Measurements from ENCODE around the gene NRG3.

The NRG3 gene

DNA sequence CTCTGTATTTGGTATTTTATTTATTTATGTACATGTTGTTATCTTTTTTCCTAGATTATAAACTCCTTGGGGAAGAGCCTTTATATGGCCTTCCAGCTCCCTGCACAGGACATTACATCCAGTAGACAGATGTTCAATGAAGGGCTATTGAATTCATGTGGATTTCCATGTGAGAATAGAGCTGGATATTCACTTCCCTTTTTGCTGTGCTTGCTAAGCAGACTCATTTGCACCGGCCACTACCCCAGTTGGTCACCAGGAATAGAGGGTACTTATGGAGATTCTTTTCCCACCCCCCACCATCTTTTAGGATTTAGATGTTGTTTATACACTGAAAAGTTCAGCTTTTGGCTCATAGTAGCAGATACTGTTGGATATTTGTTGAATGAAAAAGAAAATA lies 374.1 kb downstream of the NRG3 start:
- Histone ChIP-seq H3K9me3 (ENCODE audit: control insufficient read depth in 1 of 2, low read length in 2 of 2) (peaks cover 3 to 10% of the 10 kb centered on the region in 2 donors), H3K4me3 (ENCODE audit: low read depth in 1 of 2, low read length in 2 of 2) (no peak overlapping the region), H3K9ac (ENCODE audit: low read depth in 1 of 2, low read length in 2 of 2) (no peak overlapping the region), H3K36me3 (ENCODE audit: control insufficient read depth in 1 of 2, insufficient read depth in 2 of 2, low read length in 2 of 2) (no peaks in the 10 kb centered on the region), H3K27me3 (ENCODE audit: control insufficient read depth in 1 of 2, insufficient read depth in 2 of 2, low read length in 2 of 2) (no peaks in the 10 kb centered on the region), H3K4me1 (ENCODE audit: control insufficient read depth in 1 of 2, insufficient read depth in 2 of 2, low read length in 2 of 2) (no peaks in the 10 kb centered on the region), H3K27ac (ENCODE audit: low read depth, low read length) (no peak overlapping the region)

GRCh38 chr10:82251222-82251906 lies 376.4 kb downstream of the NRG3 start:
- no peak overlapping the region for H3K27ac ChIP-seq (ENCODE audit: low read depth, low read length)
- H3K9ac ChIP-seq (ENCODE audit: low read depth in 1 of 2, low read length in 2 of 2), result no peak overlapping the region
- no peaks in the 10 kb centered on the region for H3K27me3 ChIP-seq (ENCODE audit: control insufficient read depth in 1 of 2, insufficient read depth in 2 of 2, low read length in 2 of 2)
- H3K4me3 ChIP-seq (ENCODE audit: low read depth in 1 of 2, low read length in 2 of 2), result no peak overlapping the region
- H3K36me3 ChIP-seq (ENCODE audit: control insufficient read depth in 1 of 2, insufficient read depth in 2 of 2, low read length in 2 of 2), result no peaks in the 10 kb centered on the region
- peaks cover 3 to 9% of the 10 kb centered on the region in 2 donors for H3K9me3 ChIP-seq (ENCODE audit: control insufficient read depth in 1 of 2, low read length in 2 of 2)
- no peaks in the 10 kb centered on the region for H3K4me1 ChIP-seq (ENCODE audit: control insufficient read depth in 1 of 2, insufficient read depth in 2 of 2, low read length in 2 of 2)

DNA sequence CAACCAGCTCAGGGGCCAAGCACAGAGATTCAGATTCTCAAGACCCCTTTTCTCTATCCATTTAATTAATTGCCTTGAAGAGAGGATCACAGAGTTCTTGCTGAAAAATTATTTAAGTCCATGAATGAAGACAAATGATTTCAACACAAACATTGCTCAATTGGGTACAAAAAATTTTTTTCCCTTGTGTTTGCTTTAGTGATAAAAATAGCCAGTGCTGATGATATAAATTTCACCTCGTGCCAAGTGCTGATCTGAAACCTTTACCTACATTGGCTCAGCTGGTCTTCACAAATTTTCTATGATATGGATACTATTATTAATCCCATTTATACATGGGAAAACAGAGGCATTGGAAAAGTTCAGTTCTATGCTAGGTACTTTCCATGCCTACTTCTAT lies 377.1 kb downstream of the NRG3 start:
- no peak overlapping the region for H3K4me3 ChIP-seq (ENCODE audit: low read depth in 1 of 2, low read length in 2 of 2)

GRCh38 chr10:82254237-82254636 lies 379.2 kb downstream of the NRG3 start:
- Histone ChIP-seq H3K4me3 (ENCODE audit: low read depth in 1 of 2, low read length in 2 of 2) (no peak overlapping the region), H3K9ac (ENCODE audit: low read depth in 1 of 2, low read length in 2 of 2) (no peak overlapping the region), H3K9me3 (ENCODE audit: control insufficient read depth in 1 of 2, low read length in 2 of 2) (peaks cover 3 to 13% of the 10 kb centered on the region in 2 donors), H3K4me1 (ENCODE audit: control insufficient read depth in 1 of 2, insufficient read depth in 2 of 2, low read length in 2 of 2) (no peaks in the 10 kb centered on the region), H3K27ac (ENCODE audit: low read depth, low read length) (no peak overlapping the region), H3K36me3 (ENCODE audit: control insufficient read depth in 1 of 2, insufficient read depth in 2 of 2, low read length in 2 of 2) (no peaks in the 10 kb centered on the region), H3K27me3 (ENCODE audit: control insufficient read depth in 1 of 2, insufficient read depth in 2 of 2, low read length in 2 of 2) (no peaks in the 10 kb centered on the region)

More for the DNA sequence above, 377.1 kb downstream of the NRG3 start:
- H3K27ac ChIP-seq (ENCODE audit: low read depth, low read length), result no peak overlapping the region
- no peaks in the 10 kb centered on the region for H3K27me3 ChIP-seq (ENCODE audit: control insufficient read depth in 1 of 2, insufficient read depth in 2 of 2, low read length in 2 of 2)
- no peak overlapping the region for H3K9ac ChIP-seq (ENCODE audit: low read depth in 1 of 2, low read length in 2 of 2)
- no peaks in the 10 kb centered on the region for H3K4me1 ChIP-seq (ENCODE audit: control insufficient read depth in 1 of 2, insufficient read depth in 2 of 2, low read length in 2 of 2)
- no peaks in the 10 kb centered on the region for H3K36me3 ChIP-seq (ENCODE audit: control insufficient read depth in 1 of 2, insufficient read depth in 2 of 2, low read length in 2 of 2)
- H3K9me3 ChIP-seq (ENCODE audit: control insufficient read depth in 1 of 2, low read length in 2 of 2), result peaks cover 3 to 13% of the 10 kb centered on the region in 2 donors

- Histone ChIP-seq H3K4me3 (ENCODE audit: low read depth in 1 of 2, low read length in 2 of 2) (no peak overlapping the region), H3K4me1 (ENCODE audit: control insufficient read depth in 1 of 2, insufficient read depth in 2 of 2, low read length in 2 of 2) (no peaks in the 10 kb centered on the region), H3K27me3 (ENCODE audit: control insufficient read depth in 1 of 2, insufficient read depth in 2 of 2, low read length in 2 of 2) (no peaks in the 10 kb centered on the region), H3K36me3 (ENCODE audit: control insufficient read depth in 1 of 2, insufficient read depth in 2 of 2, low read length in 2 of 2) (no peaks in the 10 kb centered on the region), H3K27ac (ENCODE audit: low read depth, low read length) (no peak overlapping the region), H3K9ac (ENCODE audit: low read depth in 1 of 2, low read length in 2 of 2) (no peak overlapping the region), H3K9me3 (ENCODE audit: control insufficient read depth in 1 of 2, low read length in 2 of 2) (peaks cover 0 to 14% of the 10 kb centered on the region in 2 donors)
Measured at GRCh38 chr10:82256275-82256674, 381.3 kb downstream of the NRG3 start.

DNA sequence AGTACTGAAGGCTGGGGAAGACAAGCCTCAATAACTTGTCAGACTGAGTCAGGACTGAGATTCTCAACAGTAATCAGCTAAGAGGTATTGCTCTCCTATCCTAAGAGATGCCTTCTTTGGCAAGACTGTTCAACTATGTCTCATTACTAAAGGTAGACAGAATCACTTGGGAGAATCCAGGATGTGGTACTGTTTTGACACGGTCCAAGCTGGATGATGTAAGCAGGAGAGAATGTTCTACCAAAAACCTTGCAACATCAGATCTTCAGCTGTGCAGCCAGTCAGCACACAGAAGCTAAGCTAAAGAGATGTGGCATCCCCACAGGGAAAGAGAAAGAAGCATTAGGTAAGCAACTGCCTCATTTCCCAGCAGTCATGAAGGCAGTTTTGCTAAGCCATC lies 391.4 kb downstream of the NRG3 start:
- H3K9me3 ChIP-seq (ENCODE audit: control insufficient read depth in 1 of 2, low read length in 2 of 2), result peaks cover 0 to 2% of the 10 kb centered on the region in 2 donors
- H3K36me3 ChIP-seq (ENCODE audit: control insufficient read depth in 1 of 2, insufficient read depth in 2 of 2, low read length in 2 of 2), result no peaks in the 10 kb centered on the region
- H3K4me1 ChIP-seq (ENCODE audit: control insufficient read depth in 1 of 2, insufficient read depth in 2 of 2, low read length in 2 of 2), result no peaks in the 10 kb centered on the region
- no peak overlapping the region for H3K9ac ChIP-seq (ENCODE audit: low read depth in 1 of 2, low read length in 2 of 2)
- H3K4me3 ChIP-seq (ENCODE audit: low read depth in 1 of 2, low read length in 2 of 2), result no peak overlapping the region
- no peaks in the 10 kb centered on the region for H3K27me3 ChIP-seq (ENCODE audit: control insufficient read depth in 1 of 2, insufficient read depth in 2 of 2, low read length in 2 of 2)
- no peak overlapping the region for H3K27ac ChIP-seq (ENCODE audit: low read depth, low read length)

GRCh38 chr10:82267014-82267413 lies 392.0 kb downstream of the NRG3 start:
- Histone ChIP-seq H3K4me3 (ENCODE audit: low read depth in 1 of 2, low read length in 2 of 2) (no peak overlapping the region), H3K9me3 (ENCODE audit: control insufficient read depth in 1 of 2, low read length in 2 of 2) (peaks cover 0 to 2% of the 10 kb centered on the region in 2 donors), H3K4me1 (ENCODE audit: control insufficient read depth in 1 of 2, insufficient read depth in 2 of 2, low read length in 2 of 2) (no peaks in the 10 kb centered on the region), H3K36me3 (ENCODE audit: control insufficient read depth in 1 of 2, insufficient read depth in 2 of 2, low read length in 2 of 2) (no peaks in the 10 kb centered on the region), H3K27me3 (ENCODE audit: control insufficient read depth in 1 of 2, insufficient read depth in 2 of 2, low read length in 2 of 2) (no peaks in the 10 kb centered on the region), H3K9ac (ENCODE audit: low read depth in 1 of 2, low read length in 2 of 2) (no peak overlapping the region), H3K27ac (ENCODE audit: low read depth, low read length) (no peak overlapping the region)

GRCh38 chr10:82267465-82267864 lies 392.5 kb downstream of the NRG3 start:
- Histone ChIP-seq H3K9ac (ENCODE audit: low read depth in 1 of 2, low read length in 2 of 2) (no peak overlapping the region), H3K27me3 (ENCODE audit: control insufficient read depth in 1 of 2, insufficient read depth in 2 of 2, low read length in 2 of 2) (no peaks in the 10 kb centered on the region), H3K27ac (ENCODE audit: low read depth, low read length) (no peak overlapping the region), H3K4me1 (ENCODE audit: control insufficient read depth in 1 of 2, insufficient read depth in 2 of 2, low read length in 2 of 2) (no peaks in the 10 kb centered on the region), H3K36me3 (ENCODE audit: control insufficient read depth in 1 of 2, insufficient read depth in 2 of 2, low read length in 2 of 2) (no peaks in the 10 kb centered on the region), H3K4me3 (ENCODE audit: low read depth in 1 of 2, low read length in 2 of 2) (no peak overlapping the region), H3K9me3 (ENCODE audit: control insufficient read depth in 1 of 2, low read length in 2 of 2) (peaks cover 0 to 2% of the 10 kb centered on the region in 2 donors)

- no peaks in the 10 kb centered on the region for H3K4me1 ChIP-seq (ENCODE audit: control insufficient read depth in 1 of 2, insufficient read depth in 2 of 2, low read length in 2 of 2)
- no peak overlapping the region for H3K9ac ChIP-seq (ENCODE audit: low read depth in 1 of 2, low read length in 2 of 2)
- H3K27me3 ChIP-seq (ENCODE audit: control insufficient read depth in 1 of 2, insufficient read depth in 2 of 2, low read length in 2 of 2), result no peaks in the 10 kb centered on the region
- peaks cover 0 to 2% of the 10 kb centered on the region in 2 donors for H3K9me3 ChIP-seq (ENCODE audit: control insufficient read depth in 1 of 2, low read length in 2 of 2)
- no peaks in the 10 kb centered on the region for H3K36me3 ChIP-seq (ENCODE audit: control insufficient read depth in 1 of 2, insufficient read depth in 2 of 2, low read length in 2 of 2)
- H3K27ac ChIP-seq (ENCODE audit: low read depth, low read length), result no peak overlapping the region
- H3K4me3 ChIP-seq (ENCODE audit: low read depth in 1 of 2, low read length in 2 of 2), result no peak overlapping the region
Measured at GRCh38 chr10:82267960-82268359, 393.0 kb downstream of the NRG3 start.

DNA sequence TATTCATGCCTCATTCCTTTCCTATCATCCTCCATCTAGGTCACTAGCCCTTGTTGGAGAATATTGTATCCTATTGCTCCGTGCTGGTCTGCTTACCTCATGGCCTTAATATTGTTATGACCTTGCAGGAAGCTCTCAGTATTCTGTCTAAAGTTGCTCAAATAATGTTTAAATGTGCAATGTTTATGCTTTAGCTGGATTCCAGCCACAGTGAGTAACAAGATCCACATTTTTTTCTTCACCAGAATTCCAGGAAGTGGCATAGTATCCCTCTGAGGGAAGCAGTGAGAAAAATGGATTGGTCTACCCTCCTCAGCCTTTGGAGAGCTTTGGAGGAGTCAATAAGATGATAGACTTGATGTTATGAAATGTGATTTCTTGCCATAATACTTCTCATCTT lies 402.6 kb downstream of the NRG3 start:
- no peaks in the 10 kb centered on the region for H3K36me3 ChIP-seq (ENCODE audit: control insufficient read depth in 1 of 2, insufficient read depth in 2 of 2, low read length in 2 of 2)
- no peaks in the 10 kb centered on the region for H3K4me1 ChIP-seq (ENCODE audit: control insufficient read depth in 1 of 2, insufficient read depth in 2 of 2, low read length in 2 of 2)
- H3K4me3 ChIP-seq (ENCODE audit: low read depth in 1 of 2, low read length in 2 of 2), result no peak overlapping the region
- H3K27me3 ChIP-seq (ENCODE audit: control insufficient read depth in 1 of 2, insufficient read depth in 2 of 2, low read length in 2 of 2), result no peaks in the 10 kb centered on the region
- no peak overlapping the region for H3K27ac ChIP-seq (ENCODE audit: low read depth, low read length)
- no peak overlapping the region for H3K9ac ChIP-seq (ENCODE audit: low read depth in 1 of 2, low read length in 2 of 2)
- H3K9me3 ChIP-seq (ENCODE audit: control insufficient read depth in 1 of 2, low read length in 2 of 2), result peaks cover 0 to 2% of the 10 kb centered on the region in 2 donors

All from duodenal mucosa (tissue), 2 donors.